ENCODE measurements around the gene HOMER1.

Gene HOMER1

GRCh38 chr5:79346420-79346824, 167.5 kb downstream of the HOMER1 start:
- H3K27me3 Mint-ChIP-seq: peaks cover 8 to 23% of the 10 kb centered on the region in 2 donors
- DNase-seq (no peak), ATAC-seq (replicated peaks) (no peak)
- H3K4me3 Mint-ChIP-seq: no peak overlapping the region
- H3K36me3 Mint-ChIP-seq (ENCODE audit: insufficient read depth): peaks cover 3% of the 10 kb centered on the region
- H3K4me1 Mint-ChIP-seq (ENCODE audit: low read depth in 2 of 2): no peaks in the 10 kb centered on the region
- H3K9me3 Mint-ChIP-seq: no peaks in the 10 kb centered on the region
- H3K27ac Mint-ChIP-seq: no peak overlapping the region

DNA sequence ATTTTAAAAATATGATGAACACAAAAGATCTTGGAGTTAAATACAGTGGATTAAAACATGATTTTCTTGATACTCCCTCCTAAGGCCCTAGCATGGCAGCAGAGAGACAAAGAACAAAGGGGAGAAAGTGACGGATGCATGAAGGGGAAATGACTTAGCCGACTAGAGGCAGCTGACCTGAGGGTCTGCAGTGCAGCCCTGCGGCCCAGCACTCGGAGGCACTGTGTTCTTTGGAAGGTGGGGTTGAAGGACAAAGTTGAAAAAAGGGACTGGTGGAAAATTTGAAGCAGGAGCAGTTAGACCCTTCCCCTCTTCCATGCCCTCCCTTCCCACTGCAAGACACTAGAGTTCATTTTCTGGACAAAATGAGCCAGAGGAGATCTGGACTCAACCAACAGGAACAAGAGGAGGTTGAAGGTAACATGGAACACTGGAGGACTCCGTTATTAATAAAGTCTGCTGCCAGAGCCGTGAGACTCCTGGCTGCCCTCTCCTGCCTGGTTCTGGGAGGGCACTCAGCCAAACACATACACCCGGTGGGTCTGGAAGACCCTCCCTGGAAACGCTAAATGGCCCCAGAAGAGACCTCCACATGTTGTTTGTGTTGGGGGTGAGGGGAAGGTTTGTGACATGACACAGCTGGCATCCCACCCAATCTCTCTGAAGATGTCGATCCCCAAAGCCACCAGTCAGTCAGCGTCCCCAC, 179.9 kb downstream of the HOMER1 start:
- Mint-ChIP-seq H3K4me3 (no peak overlapping the region), H3K27me3 (peaks cover 6 to 29% of the 10 kb centered on the region in 2 donors), H3K9me3 (peaks cover 3 to 7% of the 10 kb centered on the region in 2 donors), H3K4me1 (ENCODE audit: low read depth in 2 of 2) (no peaks in the 10 kb centered on the region), H3K27ac (no peak overlapping the region), H3K36me3 (ENCODE audit: insufficient read depth) (no peaks in the 10 kb centered on the region)
- no peak for DNase-seq
- no peak for ATAC-seq (replicated peaks)

- Mint-ChIP-seq H3K36me3 (ENCODE audit: insufficient read depth) (no peaks in the 10 kb centered on the region), H3K27ac (no peak overlapping the region), H3K4me3 (no peak overlapping the region), H3K4me1 (ENCODE audit: low read depth in 2 of 2) (no peaks in the 10 kb centered on the region), H3K9me3 (peaks cover 2 to 5% of the 10 kb centered on the region in 2 donors), H3K27me3 (peaks cover 0 to 20% of the 10 kb centered on the region in 2 donors)
- no peak for ATAC-seq (replicated peaks)
- no peak for DNase-seq
Measured at GRCh38 chr5:79330071-79330470, 183.9 kb downstream of the HOMER1 start.

DNA sequence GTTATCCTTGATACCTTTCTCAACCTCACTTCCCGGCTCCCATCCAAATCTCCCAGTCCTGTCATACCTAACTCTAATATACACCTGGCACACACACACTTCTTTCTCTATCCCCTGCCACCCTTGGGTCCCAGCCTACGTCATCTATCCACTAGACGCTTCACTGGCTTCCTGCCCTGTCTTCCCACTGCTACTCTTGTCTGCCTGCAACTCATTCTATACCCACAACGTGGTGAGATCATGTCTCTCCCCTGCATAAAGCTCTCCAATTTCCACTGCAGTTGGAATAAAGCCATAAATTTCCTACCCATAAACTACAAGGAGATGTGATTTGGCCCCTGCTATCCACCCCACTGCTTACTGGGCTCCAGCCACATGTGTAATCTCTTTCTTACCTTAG, 184.5 kb downstream of the HOMER1 start:
- Mint-ChIP-seq H3K4me1 (ENCODE audit: low read depth in 2 of 2) (no peaks in the 10 kb centered on the region), H3K27me3 (peaks cover 0 to 14% of the 10 kb centered on the region in 2 donors), H3K36me3 (ENCODE audit: insufficient read depth) (no peaks in the 10 kb centered on the region)

More for the DNA sequence above, 184.5 kb downstream of the HOMER1 start:
- DNase-seq (no peak), ATAC-seq (replicated peaks) (no peak)
- no peaks in the 10 kb centered on the region for H3K9me3 Mint-ChIP-seq
- no peak overlapping the region for H3K27ac Mint-ChIP-seq
- H3K4me3 Mint-ChIP-seq: no peak overlapping the region
